Skin epidermis (tissue), 12 donors: Measurements from ENCODE around the gene ZNF722.
"Not testable (repeated sequence)": the region's sequence is repeated elsewhere in the genome, so short reads cannot be mapped to it uniquely, and the experiment has no call there.

Source experiments
- H3K27ac ChIP-seq, 21 experiments: fragments of 200-600 bp; sonication (generic) in 11 of 21; one replicate each; pipeline ENCODE4 v1.5.0; 2020; ENCODE audit warnings: mild to moderate bottlenecking in 3 of 21, inconsistent platforms in 2 of 21, moderate library complexity in 2 of 21
- H3K4me3 ChIP-seq, 7 experiments: fragments of 200-600 bp; sonication (generic) in 2 of 7; one replicate each; pipeline ENCODE4 v1.5.0; 2020; ENCODE audit warnings: inconsistent platforms in 2 of 7, mild to moderate bottlenecking in 2 of 7, moderate library complexity in 1 of 7

Gene ZNF722

DNA sequence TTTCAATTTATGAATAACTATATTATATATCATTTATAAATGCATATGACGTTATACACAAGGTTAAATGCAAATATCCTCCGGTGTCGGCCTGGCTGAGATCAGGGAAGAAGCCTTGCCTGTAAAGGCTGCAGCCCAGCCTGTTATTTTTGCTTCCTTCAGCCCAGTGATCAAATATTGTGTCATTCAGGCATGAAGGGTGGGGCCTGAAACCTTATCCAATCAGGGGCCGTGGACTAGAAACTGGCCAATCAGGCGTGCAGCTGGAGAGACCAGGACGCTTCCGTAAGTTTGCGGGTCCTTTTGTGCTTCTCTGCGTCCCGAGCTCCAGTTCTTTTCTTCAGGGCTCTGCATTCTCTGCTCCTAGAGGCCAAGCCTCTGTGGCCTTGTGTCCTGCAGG lies at the start of gene ZNF722:
ZNF722 (plus strand) TSS at position 301 of the 400 bp plus-strand sequence. CDS start 113 bp downstream, outside the sequence.
- H3K4me3 ChIP-seq = no peak within 1 kb of the TSS
- no peak within 1 kb of the TSS for H3K27ac ChIP-seq

GRCh38 chr7:63953181-63953580 lies 45.5 kb upstream of the ZNF722 start:
- Histone ChIP-seq H3K27ac (no peak overlapping the region), H3K4me3 (no peak overlapping the region)

DNA sequence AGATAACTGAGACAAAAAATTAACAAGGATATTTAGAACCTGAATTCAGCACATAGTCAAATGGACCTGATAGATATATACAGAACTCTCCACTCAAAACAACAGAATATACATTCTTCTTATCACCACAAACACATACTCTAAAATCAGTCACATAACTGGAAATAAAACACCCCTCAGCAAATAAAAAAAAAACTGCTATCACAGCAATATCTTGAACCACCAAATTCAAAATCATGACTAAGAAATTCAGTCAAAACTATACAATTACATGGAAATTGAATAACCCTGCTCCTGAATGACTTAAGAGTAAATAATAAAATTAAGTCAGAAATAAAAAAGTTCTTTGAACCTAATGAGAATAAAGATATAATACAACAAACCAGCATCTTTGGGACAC lies 30.0 kb upstream of the ZNF722 start:
- no peak overlapping the region for H3K4me3 ChIP-seq
- H3K27ac ChIP-seq = no peak overlapping the region

DNA sequence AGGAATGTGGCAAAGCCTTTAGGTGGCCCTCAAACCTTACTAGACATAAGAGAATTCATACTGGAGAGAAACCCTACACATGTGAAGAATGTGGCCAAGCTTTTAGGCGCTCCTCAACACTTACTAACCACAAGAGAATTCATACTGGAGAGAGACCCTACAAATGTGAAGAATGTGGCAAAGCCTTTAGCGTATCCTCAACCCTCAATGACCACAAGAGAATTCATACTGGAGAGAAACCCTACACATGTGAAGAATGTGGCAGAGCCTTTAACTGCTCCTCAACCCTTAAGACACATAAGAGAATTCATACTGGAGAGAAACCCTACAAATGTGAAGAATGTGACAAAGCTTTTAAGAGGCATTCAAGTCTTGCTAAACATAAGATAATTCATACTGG lies 16.8 kb downstream of the ZNF722 start:
- not testable (repeated sequence) for H3K27ac ChIP-seq, H3K4me3 ChIP-seq

- no peak overlapping the region for H3K27ac ChIP-seq
- no peak overlapping the region for H3K4me3 ChIP-seq
These were observed 36.7 kb downstream of the ZNF722 start for GRCh38 chr7:64035388-64035787.

DNA sequence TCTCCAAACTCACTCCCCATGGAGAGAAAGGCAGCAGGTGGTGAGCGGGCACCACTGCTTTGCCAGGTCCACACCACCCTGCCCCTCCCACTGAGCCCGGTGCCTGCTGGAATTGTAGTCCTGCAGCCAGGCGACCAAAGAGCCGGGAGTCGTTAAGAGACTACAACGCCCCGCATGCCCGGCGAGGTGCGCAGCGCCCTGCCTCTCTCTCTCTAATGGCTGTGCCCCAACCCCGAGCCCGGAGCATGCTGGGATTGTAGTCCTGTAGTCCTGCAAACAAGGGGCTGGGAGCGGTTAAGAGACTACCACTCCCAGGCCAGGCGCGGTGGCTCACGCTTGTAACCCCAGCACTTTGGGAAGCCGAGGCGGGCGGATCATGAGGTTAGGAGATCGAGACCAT lies 38.4 kb downstream of the ZNF722 start:
- no peak overlapping the region for H3K27ac ChIP-seq
- no peak overlapping the region for H3K4me3 ChIP-seq

- Histone ChIP-seq H3K4me3 (peak within 1 kb of the TSS; percentile 3 to 43 (median 28)), H3K27ac (peak within 1 kb of the TSS in 9 of 21 experiments; percentile 7 to 70 (median 64))
These were observed 46.8 kb downstream of the ZNF722 start, which contains the start of gene ZNF727 for GRCh38 chr7:64045301-64046040. ZNF727 (plus strand) TSS chr7:64045434; CDS start chr7:64045622, 188 bp downstream.

DNA sequence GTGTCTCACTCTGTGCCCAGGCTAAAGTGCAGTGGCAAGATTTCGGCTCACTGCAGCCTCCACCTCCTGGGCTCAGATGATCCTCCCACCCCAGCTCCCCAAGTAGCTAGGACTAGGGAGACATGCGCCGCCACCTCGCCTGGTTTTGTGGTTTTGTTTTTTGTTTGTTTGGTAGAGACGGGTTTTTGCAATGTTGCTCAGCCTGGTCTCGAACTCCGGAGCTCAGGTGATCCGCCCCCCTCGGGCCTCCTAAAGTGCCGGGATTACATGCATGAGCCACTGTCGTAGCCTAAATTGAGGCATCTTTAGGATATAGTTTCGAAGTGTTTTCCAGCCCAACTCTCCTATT lies 47.4 kb downstream of the ZNF722 start:
- peak overlapping the region; percentile 3 to 43 (median 28) for H3K4me3 ChIP-seq
- H3K27ac ChIP-seq = peak overlapping the region in 6 of 21 experiments; percentile 7 to 70 (median 64)
